ENCODE measurements around the gene IL36B. TPM values are rescaled to one million over a fixed set of nuclear protein-coding genes. Genes with fewer than 3 reads are reported as not detected.

The IL36B gene
- total and polyA plus RNA-seq, 2 donors (not counting 1 experiment from before 2014, with no cell fraction given): not detected

DNA sequence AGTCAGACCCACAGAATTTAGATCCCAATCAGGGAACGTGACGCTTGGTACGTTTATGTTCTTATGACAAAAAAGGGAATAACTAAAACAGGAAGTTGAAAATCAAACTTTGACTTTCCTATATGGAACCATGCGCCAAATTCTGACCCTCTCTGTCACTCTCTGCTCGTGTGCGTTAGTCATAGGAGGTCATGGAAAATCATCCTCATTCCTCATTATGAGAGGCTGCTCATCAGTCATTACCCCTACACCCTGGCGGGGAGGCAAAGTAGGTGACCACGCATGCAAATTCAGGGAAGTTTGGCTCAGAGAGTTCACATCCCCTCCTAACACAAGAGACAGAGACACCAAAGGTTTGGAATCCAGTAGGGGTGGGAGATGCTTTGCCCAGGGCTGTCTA, 30.6 kb upstream of the IL36B start:
- DNase-seq: no peak

More for the DNA sequence above, 30.6 kb upstream of the IL36B start:
- peaks cover 0 to 3% (median 0%) of the 10 kb centered on the region in 3 donors for H3K9me3 ChIP-seq (ENCODE audit: control extremely low read depth in 1 of 3, control insufficient read depth in 2 of 3, insufficient read depth in 1 of 3, low read length in 2 of 3)
- peaks cover 30% of the 10 kb centered on the region for H3K27me3 Mint-ChIP-seq
- H3K9ac ChIP-seq (ENCODE audit: low read length): no peak overlapping the region
- H4K20me1 ChIP-seq (ENCODE audit: control insufficient read depth, insufficient read depth, low read length, poor library complexity, severe bottlenecking): no peaks in the 10 kb centered on the region
- POLR2A ChIA-PET: no interaction called here
- no peaks in the 10 kb centered on the region for H3K9me3 Mint-ChIP-seq (ENCODE audit: insufficient read depth)
- CTCF ChIA-PET: interaction anchor here (5.5 kb wide), 1 partner anchor 54 kb away, joined by 61 read pairs; no protein-coding TSS in a partner anchor
- H3K36me3 ChIP-seq (replicated peaks in 1 of 2; ENCODE audit: control extremely low read depth in 1 of 2, control insufficient read depth in 1 of 2, extremely low read depth in 1 of 2, insufficient read depth in 2 of 2, low read length in 1 of 2): no peaks in the 10 kb centered on the region
- no peaks in the 10 kb centered on the region for H3K79me2 ChIP-seq (ENCODE audit: control insufficient read depth, insufficient read depth, low read length)
- no peak overlapping the region for H3K4me3 Mint-ChIP-seq
- no peak overlapping the region for H3K4me2 ChIP-seq (replicated peaks; ENCODE audit: low read depth, low read length, poor library complexity, severe bottlenecking)
- peaks cover 0 to 2% of the 10 kb centered on the region in 2 donors for H3K4me1 ChIP-seq (ENCODE audit: control insufficient read depth in 2 of 2, insufficient read depth in 2 of 2, low read length in 2 of 2)
- peaks cover 2% of the 10 kb centered on the region for H3K4me1 Mint-ChIP-seq
- no peak overlapping the region for H3K27ac ChIP-seq (ENCODE audit: low read length in 2 of 2)
- TF ChIP-seq EZH2 (IDR thresholded peaks at IDR 0.05; ENCODE audit: borderline replicate concordance, insufficient read depth, low read depth, low read length, poor library complexity, severe bottlenecking) (no peak), CTCF (IDR thresholded peaks at IDR 0.05) (no peak)
- peaks cover 0 to 12% (median 5%) of the 10 kb centered on the region in 4 experiments for H3K27me3 ChIP-seq (replicated peaks in 1 of 4; ENCODE audit: control extremely low read depth in 1 of 4, control insufficient read depth in 3 of 4, insufficient read depth in 4 of 4, low read length in 3 of 4)
- no peak overlapping the region for H3K4me3 ChIP-seq (ENCODE audit: control extremely low read depth in 1 of 5, extremely low read depth in 1 of 5, insufficient read depth in 1 of 5, low read depth in 2 of 5, low read length in 4 of 5)
- no peak overlapping the region for H3K27ac Mint-ChIP-seq
- intact Hi-C loops (cut with micrococcal nuclease): no loop called here
- 47% methylated on average over 3 of the region's 8 CpGs for WGBS (ENCODE audit: insufficient coverage)
- ATAC-seq (ENCODE audit: low read depth): no peak
- H2AFZ ChIP-seq (ENCODE audit: insufficient read depth, low read depth, low read length, poor library complexity, severe bottlenecking): no peak overlapping the region
